ENCODE results near the gene TSHR. TPM values are rescaled to one million over a fixed set of nuclear protein-coding genes. Genes with fewer than 3 reads are reported as not detected.

The TSHR gene
- total and polyA plus RNA-seq, 2 of the 13 experiments (the other 11 are each of a cell fraction or from before 2014, with no cell fraction given), result not detected

DNA sequence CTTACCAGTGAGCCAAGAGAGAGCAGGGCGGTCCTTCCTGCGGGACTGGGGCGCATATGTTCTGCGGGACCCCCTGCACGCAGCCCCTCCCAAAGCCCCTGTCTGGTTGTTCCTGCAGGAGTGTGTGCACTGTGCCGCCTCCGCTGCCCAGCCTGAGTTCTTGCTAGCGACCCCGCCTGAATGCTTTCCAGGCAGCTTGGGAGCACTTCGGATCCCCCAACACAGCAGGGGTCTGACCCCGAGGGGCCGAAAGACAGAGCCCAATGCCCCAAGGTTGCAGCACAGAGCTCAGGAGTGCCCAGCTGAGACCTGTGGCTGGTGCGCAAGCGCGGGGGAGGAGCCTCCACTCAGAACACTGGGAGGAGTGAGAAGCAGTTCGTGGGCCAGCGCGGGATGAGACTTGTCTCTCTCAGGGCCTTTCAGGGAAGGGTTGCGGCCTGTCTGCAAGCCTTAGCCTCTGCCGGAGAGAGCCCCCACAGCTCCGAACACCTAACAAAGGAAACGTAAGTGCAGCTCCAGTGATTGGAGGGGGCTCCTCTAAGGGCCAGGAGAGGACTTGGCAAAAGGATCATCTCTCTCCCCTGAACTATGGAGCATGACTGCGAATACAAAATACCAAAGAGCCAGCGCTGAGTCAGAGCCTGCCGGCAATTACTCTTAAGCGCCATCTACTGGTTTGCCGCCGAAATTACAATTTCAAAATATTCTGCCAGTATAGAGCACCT is 214.8 kb downstream of the TSHR start (continued):
- TF ChIP-seq, protein P1, sequence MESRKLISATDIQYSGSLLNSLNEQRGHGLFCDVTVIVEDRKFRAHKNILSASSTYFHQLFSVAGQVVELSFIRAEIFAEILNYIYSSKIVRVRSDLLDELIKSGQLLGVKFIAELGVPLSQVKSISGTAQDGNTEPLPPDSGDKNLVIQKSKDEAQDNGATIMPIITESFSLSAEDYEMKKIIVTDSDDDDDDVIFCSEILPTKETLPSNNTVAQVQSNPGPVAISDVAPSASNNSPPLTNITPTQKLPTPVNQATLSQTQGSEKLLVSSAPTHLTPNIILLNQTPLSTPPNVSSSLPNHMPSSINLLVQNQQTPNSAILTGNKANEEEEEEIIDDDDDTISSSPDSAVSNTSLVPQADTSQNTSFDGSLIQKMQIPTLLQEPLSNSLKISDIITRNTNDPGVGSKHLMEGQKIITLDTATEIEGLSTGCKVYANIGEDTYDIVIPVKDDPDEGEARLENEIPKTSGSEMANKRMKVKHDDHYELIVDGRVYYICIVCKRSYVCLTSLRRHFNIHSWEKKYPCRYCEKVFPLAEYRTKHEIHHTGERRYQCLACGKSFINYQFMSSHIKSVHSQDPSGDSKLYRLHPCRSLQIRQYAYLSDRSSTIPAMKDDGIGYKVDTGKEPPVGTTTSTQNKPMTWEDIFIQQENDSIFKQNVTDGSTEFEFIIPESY (CRISPR knock-in tag; IDR thresholded peaks at IDR 0.05), result 0 out of 2 replicates have a peak, but pooled peaks have one; percentile 10
- 0 out of 2 replicates have a peak, but pooled peaks have one; percentile 58 for TF ChIP-seq SIN3A (IDR thresholded peaks at IDR 0.05; ENCODE audit: borderline replicate concordance, low read depth, low read length)
- peak; percentile 35 to 81; a peak in 3 of 4 replicates for TF ChIP-seq HMGXB4 (CRISPR knock-in tag; IDR thresholded peaks at IDR 0.05; ENCODE audit: borderline replicate concordance in 1 of 2, low read depth in 1 of 2)
- TF ChIP-seq ATF2 (CRISPR knock-in tag; IDR thresholded peaks at IDR 0.05), result no peak
- no peak for TF ChIP-seq ZBTB40 (IDR thresholded peaks at IDR 0.05)
- peak; percentile 37; the same call in 1 of the 2 replicates for TF ChIP-seq ZBTB40 (CRISPR knock-in tag; IDR thresholded peaks at IDR 0.05)
- peak; percentile 4; the same call in 1 of the 2 replicates for TF ChIP-seq TGIF2 (CRISPR knock-in tag; IDR thresholded peaks at IDR 0.05)
- no peak for TF ChIP-seq TCF7L2 (IDR thresholded peaks at IDR 0.05; ENCODE audit: low read depth, low read length)
- 0 out of 2 replicates have a peak, but pooled peaks have one; percentile 45 for TF ChIP-seq HNRNPL (IDR thresholded peaks at IDR 0.05; ENCODE audit: low read depth, low read length)
- TF ChIP-seq ZNF256 (CRISPR knock-in tag; conservative IDR thresholded peaks at IDR 0.05), result no peak
- TF ChIP-seq ZNF225 (CRISPR knock-in tag; IDR thresholded peaks at IDR 0.05), result peak; percentile 45; the same call in 1 of the 2 replicates
- peak; percentile 82; the same call in 1 of the 2 replicates for TF ChIP-seq ZNF230 (CRISPR knock-in tag; IDR thresholded peaks at IDR 0.05)
- TF ChIP-seq SMC3 (IDR thresholded peaks at IDR 0.05; ENCODE audit: low read length), result peak; percentile 54
- peak; percentile 4; the same call in 1 of the 2 replicates for TF ChIP-seq HNF4A (CRISPR knock-in tag; IDR thresholded peaks at IDR 0.05)

All from HepG2 (cell line).